B cell (primary cell): ENCODE data around the gene CHST3. TPM values are rescaled to one million over a fixed set of nuclear protein-coding genes. Genes with fewer than 3 reads are reported as not detected.

Experiments
- ATAC-seq: fragments of 200-7000 bp; cut with Tn5 transposase; one replicate; pipeline ENCODE4 v1.10.0; 2021; ENCODE audit warnings: low read depth, mild to moderate bottlenecking, moderate number of reproducible peaks, moderate library complexity
- CTCF ChIA-PET: fragments of 350-600 bp; sonication (Branson Sonifier 250); formaldehyde crosslinking; loops from one replicate; lab custom pipeline; 2021; ENCODE audit warnings: antibody characterized with exemption, inconsistent platforms; lab: Charles Lee
- POLR2A ChIA-PET: fragments of 350-600 bp; sonication (Branson Sonifier 250); formaldehyde crosslinking; loops from one replicate; lab custom pipeline; 2021; ENCODE audit warnings: antibody characterized with exemption; lab: Charles Lee
- DNase-seq: peaks from one replicate; pipeline ENCODE4 v3.0.0; 2013
- H2AFZ ChIP-seq: 2 replicates; pipeline ENCODE4 v1.6.1; 2012; ENCODE audit warnings: mild to moderate bottlenecking, low read depth, low read length; ENCODE audit not compliant: insufficient read depth, poor library complexity, severe bottlenecking
- H3K27ac ChIP-seq, 2 donors: 1 replicate in 1 of 2; 2 replicates in 1 of 2; pipeline ENCODE4 v1.5.1; 2012 to 2013; ENCODE audit warnings: low read length in 2 of 2, mild to moderate bottlenecking in 2 of 2, moderate library complexity in 1 of 2
- H3K27me3 ChIP-seq, 4 experiments: fragments of 200-600 bp in 1 of 4; sonication (generic) in 1 of 4; replicated peaks in 1 of 4; 1 replicate in 2 of 4; 2 replicates in 2 of 4; pipeline versions ENCODE4 v1.6.1 to v1.7.0; 2013 to 2016; ENCODE audit warnings: low read length in 3 of 4, mild to moderate bottlenecking in 2 of 4, mixed read lengths in 1 of 4, moderate library complexity in 1 of 4; ENCODE audit not compliant: insufficient read depth in 4 of 4, control insufficient read depth in 3 of 4; ENCODE audit errors: control extremely low read depth in 1 of 4
- H3K36me3 ChIP-seq, 2 experiments: replicated peaks in 1 of 2; 1 replicate in 1 of 2; 2 replicates in 1 of 2; pipeline versions ENCODE4 v1.6.1 to v1.7.1; 2013; ENCODE audit warnings: low read length in 1 of 2; ENCODE audit not compliant: insufficient read depth in 2 of 2, control insufficient read depth in 1 of 2; ENCODE audit errors: control extremely low read depth in 1 of 2, extremely low read depth in 1 of 2
- H3K4me1 ChIP-seq, 2 donors: fragments of 200-600 bp in 1 of 2; sonication (generic) in 1 of 2; 1 replicate in 1 of 2; 2 replicates in 1 of 2; pipeline versions ENCODE4 v1.5.1 to v1.6.1; 2013 to 2017; ENCODE audit warnings: low read length in 2 of 2; ENCODE audit not compliant: control insufficient read depth in 2 of 2, insufficient read depth in 2 of 2
- H3K4me2 ChIP-seq: replicated peaks from 2 replicates; pipeline ENCODE3; 2012; ENCODE audit warnings: mild to moderate bottlenecking, low read depth, low read length; ENCODE audit not compliant: poor library complexity, severe bottlenecking
- H3K4me3 ChIP-seq, 5 experiments: fragments of 200-600 bp in 1 of 5; sonication (generic) in 1 of 5; 1 replicate in 3 of 5; 2 replicates in 2 of 5; pipeline versions ENCODE4 v1.5.1 to v1.7.0; 2011 to 2016; ENCODE audit warnings: low read length in 4 of 5, mild to moderate bottlenecking in 4 of 5, low read depth in 2 of 5, control low read depth in 1 of 5, moderate library complexity in 1 of 5; ENCODE audit not compliant: insufficient read depth in 1 of 5; ENCODE audit errors: control extremely low read depth in 1 of 5, extremely low read depth in 1 of 5
- H3K79me2 ChIP-seq: fragments of 200-600 bp; sonication (generic); one replicate; pipeline ENCODE4 v1.6.0; 2016; ENCODE audit warnings: low read length; ENCODE audit not compliant: control insufficient read depth, insufficient read depth
- H3K9ac ChIP-seq: fragments of 200-600 bp; sonication (generic); 2 replicates; pipeline ENCODE4 v1.6.1; 2017; ENCODE audit warnings: mild to moderate bottlenecking, low read length, moderate library complexity
- H3K9me3 ChIP-seq, 3 donors: one replicate each; pipeline versions ENCODE4 v1.6.1 to v1.7.1; 2013; ENCODE audit warnings: low read length in 2 of 3; ENCODE audit not compliant: control insufficient read depth in 2 of 3, insufficient read depth in 1 of 3; ENCODE audit errors: control extremely low read depth in 1 of 3
- H4K20me1 ChIP-seq: 2 replicates; pipeline ENCODE4 v1.6.0; 2012; ENCODE audit warnings: mild to moderate bottlenecking, low read length; ENCODE audit not compliant: insufficient read depth, control insufficient read depth, poor library complexity, severe bottlenecking
- H3K27ac Mint-ChIP-seq: one replicate; pipeline ENCODE4 v1.8.0; 2021; ENCODE audit warnings: mixed read lengths
- H3K27me3 Mint-ChIP-seq: one replicate; pipeline ENCODE4 v1.8.0; 2021; ENCODE audit warnings: mixed read lengths
- H3K4me1 Mint-ChIP-seq: one replicate; pipeline ENCODE4 v1.8.0; 2021; ENCODE audit warnings: mixed read lengths
- H3K4me3 Mint-ChIP-seq: one replicate; pipeline ENCODE4 v1.8.0; 2021; ENCODE audit warnings: mixed read lengths
- H3K9me3 Mint-ChIP-seq: one replicate; pipeline ENCODE4 v1.8.0; 2022; ENCODE audit warnings: mixed read lengths; ENCODE audit not compliant: insufficient read depth
- EZH2 ChIP-seq: IDR thresholded peaks from 2 replicates; pipeline ENCODE4 v1.6.1; 2012; ENCODE audit warnings: borderline replicate concordance, low read depth, mild to moderate bottlenecking, moderate library complexity, low read length; ENCODE audit not compliant: insufficient read depth, poor library complexity, severe bottlenecking
- WGBS: methylation state at CpG from one replicate; pipeline ENCODE4 v1.1.5; 2013; ENCODE audit warnings: missing lambda C conversion rate; ENCODE audit not compliant: insufficient coverage; 5-methylcytosine and 5-hydroxymethylcytosine counted together
- intact Hi-C: fragments of 100-400 bp; cut with micrococcal nuclease; formaldehyde crosslinking; loops from one replicate; pipeline ENCODE4 v1.10.0; 2022
- polyA plus RNA-seq: library from polyadenylated mRNA; depleted of rRNA; stranded (reverse); fragments of >200 nt; gene quantifications from 2 replicates; pipeline ENCODE4 v1.2.3, GENCODE V29; 2012
- total RNA-seq, 2 donors: library from RNA; stranded (reverse); fragments of 120-200 nt in 1 of 2; gene quantifications; 1 replicate in 1 of 2; 2 replicates in 1 of 2; pipeline versions ENCODE4 v1.2.3 to v1.2.4, GENCODE V29; 2013 to 2022
- TF ChIP-seq, protein P1 (sequence below): fragments of 200-600 bp; IDR thresholded peaks from one replicate; pipeline ENCODE4 v1.8.0; 2022; ENCODE audit warnings: antibody characterized with exemption, mild to moderate bottlenecking

The CHST3 gene
- total and polyA plus RNA-seq, 2 donors (not counting 1 experiment from before 2014, with no cell fraction given): 0.01 TPM; not detected in 1

DNA sequence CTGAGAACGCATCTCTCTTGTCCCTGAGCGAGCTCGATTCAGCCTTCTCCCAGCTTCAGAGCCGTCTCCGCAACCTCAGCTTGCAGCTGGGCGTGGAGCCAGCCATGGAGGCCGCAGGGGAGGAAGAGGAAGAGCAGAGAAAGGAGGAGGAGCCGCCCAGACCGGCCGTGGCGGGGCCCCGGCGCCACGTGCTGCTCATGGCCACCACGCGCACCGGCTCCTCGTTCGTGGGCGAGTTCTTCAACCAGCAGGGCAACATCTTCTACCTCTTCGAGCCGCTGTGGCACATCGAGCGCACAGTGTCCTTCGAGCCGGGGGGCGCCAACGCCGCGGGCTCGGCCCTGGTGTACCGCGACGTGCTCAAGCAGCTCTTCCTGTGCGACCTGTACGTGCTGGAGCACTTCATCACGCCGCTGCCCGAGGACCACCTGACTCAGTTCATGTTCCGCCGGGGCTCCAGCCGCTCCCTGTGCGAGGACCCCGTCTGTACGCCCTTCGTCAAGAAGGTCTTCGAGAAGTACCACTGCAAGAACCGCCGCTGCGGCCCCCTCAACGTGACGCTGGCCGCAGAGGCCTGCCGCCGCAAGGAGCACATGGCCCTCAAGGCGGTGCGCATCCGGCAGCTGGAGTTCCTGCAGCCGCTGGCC is 43.2 kb downstream of the CHST3 start:
- WGBS: 96% methylated on average over 59 of the region's 59 CpGs
- H2AFZ ChIP-seq: no peak overlapping the region
- H3K4me1 Mint-ChIP-seq: peaks cover 3% of the 10 kb centered on the region
- no peak overlapping the region for H3K9ac ChIP-seq
- no peaks in the 10 kb centered on the region for H3K27me3 ChIP-seq
- H3K4me3 ChIP-seq: no peak overlapping the region
- no peak overlapping the region for H3K4me2 ChIP-seq
- H3K27me3 Mint-ChIP-seq: no peaks in the 10 kb centered on the region
- TF ChIP-seq EZH2: no peak
- TF ChIP-seq, protein P1, sequence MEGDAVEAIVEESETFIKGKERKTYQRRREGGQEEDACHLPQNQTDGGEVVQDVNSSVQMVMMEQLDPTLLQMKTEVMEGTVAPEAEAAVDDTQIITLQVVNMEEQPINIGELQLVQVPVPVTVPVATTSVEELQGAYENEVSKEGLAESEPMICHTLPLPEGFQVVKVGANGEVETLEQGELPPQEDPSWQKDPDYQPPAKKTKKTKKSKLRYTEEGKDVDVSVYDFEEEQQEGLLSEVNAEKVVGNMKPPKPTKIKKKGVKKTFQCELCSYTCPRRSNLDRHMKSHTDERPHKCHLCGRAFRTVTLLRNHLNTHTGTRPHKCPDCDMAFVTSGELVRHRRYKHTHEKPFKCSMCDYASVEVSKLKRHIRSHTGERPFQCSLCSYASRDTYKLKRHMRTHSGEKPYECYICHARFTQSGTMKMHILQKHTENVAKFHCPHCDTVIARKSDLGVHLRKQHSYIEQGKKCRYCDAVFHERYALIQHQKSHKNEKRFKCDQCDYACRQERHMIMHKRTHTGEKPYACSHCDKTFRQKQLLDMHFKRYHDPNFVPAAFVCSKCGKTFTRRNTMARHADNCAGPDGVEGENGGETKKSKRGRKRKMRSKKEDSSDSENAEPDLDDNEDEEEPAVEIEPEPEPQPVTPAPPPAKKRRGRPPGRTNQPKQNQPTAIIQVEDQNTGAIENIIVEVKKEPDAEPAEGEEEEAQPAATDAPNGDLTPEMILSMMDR: no peak
- ATAC-seq (no peak), DNase-seq (no peak)
- no peaks in the 10 kb centered on the region for H3K79me2 ChIP-seq
- no peak overlapping the region for H3K27ac ChIP-seq
- intact Hi-C loops: no loop called here
- ChIA-PET POLR2A (no interaction called here), CTCF (no interaction called here)
- no peak overlapping the region for H3K4me3 Mint-ChIP-seq
- H4K20me1 ChIP-seq: no peaks in the 10 kb centered on the region
- H3K4me1 ChIP-seq: no peaks in the 10 kb centered on the region
- no peaks in the 10 kb centered on the region for H3K36me3 ChIP-seq
- H3K9me3 Mint-ChIP-seq: no peaks in the 10 kb centered on the region
- H3K27ac Mint-ChIP-seq: no peak overlapping the region
- peaks cover 0 to 14% (median 0%) of the 10 kb centered on the region in 3 donors for H3K9me3 ChIP-seq

- Histone ChIP-seq H2AFZ (no peak overlapping the region), H3K79me2 (no peaks in the 10 kb centered on the region), H3K9ac (no peak overlapping the region), H3K36me3 (no peaks in the 10 kb centered on the region), H4K20me1 (no peaks in the 10 kb centered on the region), H3K4me3 (no peak overlapping the region), H3K4me2 (no peak overlapping the region), H3K4me1 (no peaks in the 10 kb centered on the region), H3K9me3 (peaks cover 0 to 14% (median 0%) of the 10 kb centered on the region in 3 donors), H3K27ac (no peak overlapping the region), H3K27me3 (no peaks in the 10 kb centered on the region)
- Mint-ChIP-seq H3K4me3 (no peak overlapping the region), H3K4me1 (peaks cover 3% of the 10 kb centered on the region), H3K27ac (no peak overlapping the region), H3K9me3 (no peaks in the 10 kb centered on the region), H3K27me3 (peaks cover 3% of the 10 kb centered on the region)
- ATAC-seq (no peak), DNase-seq (no peak)
- 94% methylated on average over 56 of the region's 58 CpGs for WGBS
- intact Hi-C loops: no loop called here
- CTCF ChIA-PET: no interaction called here
- POLR2A ChIA-PET: no interaction called here
- TF ChIP-seq, protein P1: no peak
Measured at GRCh38 chr10:72008096-72008981, 44.1 kb downstream of the CHST3 start.
